ENCODE results near the gene TSPAN15. TPM values are rescaled to one million over a fixed set of nuclear protein-coding genes. Genes with fewer than 3 reads are reported as not detected.
"Not testable (repeated sequence)": the region's sequence is repeated elsewhere in the genome, so short reads cannot be mapped to it uniquely, and the experiment has no call there.

The TSPAN15 gene
- total and polyA plus RNA-seq, 4 experiments from 2014 or later = 2.4 to 18.1 (median 9.4) TPM

- intact Hi-C loops (cut with micrococcal nuclease) = loop anchor here (1.0 to 5.0 kb wide), 4 partner anchors 124 to 397 kb away; partner anchors contain the start of gene COL13A1
- H3K4me1 ChIP-seq (ENCODE audit: insufficient read depth, low read length) = no peaks in the 10 kb centered on the region
- ChIA-PET POLR2A (ENCODE audit: partially characterized antibody) (interaction anchor here (1.0 to 1.9 kb wide), 3 partner anchors 121 to 127 kb away, joined by 3 to 10 read pairs (median 3); no protein-coding TSS in a partner anchor), CTCF (ENCODE audit: partially characterized antibody) (interaction anchor here (0.8 to 7.9 kb wide), 38 partner anchors 9 to 444 kb away, joined by 3 to 338 read pairs (median 5); partner anchors contain the start of gene NEUROG3)
- H3K9me3 ChIP-seq (ENCODE audit: control insufficient read depth in 1 of 2, low read length in 2 of 2) = no peaks in the 10 kb centered on the region
- no peak overlapping the region for H3K4me3 ChIP-seq (ENCODE audit: low read length in 2 of 2)
- H3K27ac Mint-ChIP-seq = no peak overlapping the region
- no peak overlapping the region for H3K4me3 Mint-ChIP-seq
- peaks cover 0 to 3% of the 10 kb centered on the region in 2 donors for H3K36me3 Mint-ChIP-seq
- no peaks in the 10 kb centered on the region for H3K36me3 ChIP-seq (ENCODE audit: insufficient read depth, low read length)
- no peak overlapping the region for H3K27ac ChIP-seq (ENCODE audit: low read depth, low read length)
- H3K9me3 Mint-ChIP-seq = no peaks in the 10 kb centered on the region
- H3K27me3 Mint-ChIP-seq = peaks cover 2 to 6% of the 10 kb centered on the region in 2 donors
- DNase-seq = peak; percentile 65 to 78 (median 74)
- no peaks in the 10 kb centered on the region for H3K4me1 Mint-ChIP-seq
- no peaks in the 10 kb centered on the region for H3K27me3 ChIP-seq (ENCODE audit: insufficient read depth, low read length)
These were observed 64.5 kb downstream of the TSPAN15 start for GRCh38 chr10:69515699-69516259.

GRCh38 chr10:69516316-69516715 lies 65.1 kb downstream of the TSPAN15 start:
- Mint-ChIP-seq H3K27ac (no peak overlapping the region), H3K4me3 (no peak overlapping the region), H3K4me1 (no peaks in the 10 kb centered on the region), H3K27me3 (peaks cover 2 to 6% of the 10 kb centered on the region in 2 donors), H3K9me3 (no peaks in the 10 kb centered on the region), H3K36me3 (peaks cover 0 to 3% of the 10 kb centered on the region in 2 donors)
- ChIA-PET POLR2A (ENCODE audit: partially characterized antibody) (interaction anchor here (1.2 to 1.9 kb wide), 2 partner anchors 121 to 124 kb away, joined by 3 to 10 read pairs; no protein-coding TSS in a partner anchor), CTCF (ENCODE audit: partially characterized antibody) (interaction anchor here (1.1 to 7.9 kb wide), 12 partner anchors 9 to 396 kb away, joined by 3 to 338 read pairs (median 12); no protein-coding TSS in a partner anchor)
- no peaks in the 10 kb centered on the region for H3K9me3 ChIP-seq (ENCODE audit: control insufficient read depth in 1 of 2, low read length in 2 of 2)
- H3K36me3 ChIP-seq (ENCODE audit: insufficient read depth, low read length) = no peaks in the 10 kb centered on the region
- H3K27ac ChIP-seq (ENCODE audit: low read depth, low read length) = no peak overlapping the region
- no peak overlapping the region for H3K4me3 ChIP-seq (ENCODE audit: low read length in 2 of 2)
- DNase-seq = peak in 2 of 5 donors; percentile 12 to 21
- H3K4me1 ChIP-seq (ENCODE audit: insufficient read depth, low read length) = no peaks in the 10 kb centered on the region
- intact Hi-C loops (cut with micrococcal nuclease) = loop anchor here (5.0 kb wide), 1 partner anchor 396 kb away; no protein-coding TSS in a partner anchor
- no peaks in the 10 kb centered on the region for H3K27me3 ChIP-seq (ENCODE audit: insufficient read depth, low read length)

GRCh38 chr10:69516796-69517195 lies 65.5 kb downstream of the TSPAN15 start:
- Mint-ChIP-seq H3K4me3 (no peak overlapping the region), H3K36me3 (peaks cover 0 to 3% of the 10 kb centered on the region in 2 donors), H3K27ac (peak overlapping the region in 1 of 7 donors; percentile 47), H3K9me3 (no peaks in the 10 kb centered on the region), H3K27me3 (peaks cover 5 to 6% of the 10 kb centered on the region in 2 donors), H3K4me1 (no peaks in the 10 kb centered on the region)
- Histone ChIP-seq H3K9me3 (ENCODE audit: control insufficient read depth in 1 of 2, low read length in 2 of 2) (no peaks in the 10 kb centered on the region), H3K4me1 (ENCODE audit: insufficient read depth, low read length) (no peaks in the 10 kb centered on the region), H3K27me3 (ENCODE audit: insufficient read depth, low read length) (no peaks in the 10 kb centered on the region), H3K4me3 (ENCODE audit: low read length in 2 of 2) (no peak overlapping the region), H3K27ac (ENCODE audit: low read depth, low read length) (no peak overlapping the region), H3K36me3 (ENCODE audit: insufficient read depth, low read length) (no peaks in the 10 kb centered on the region)
- ChIA-PET CTCF (ENCODE audit: partially characterized antibody) (interaction anchor here (1.1 to 7.9 kb wide), 5 partner anchors 99 to 199 kb away, joined by 3 to 338 read pairs (median 6); no protein-coding TSS in a partner anchor), POLR2A (ENCODE audit: partially characterized antibody) (interaction anchor here (1.1 kb wide), 1 partner anchor 108 kb away, joined by 4 read pairs; no protein-coding TSS in a partner anchor)
- DNase-seq = no peak
- intact Hi-C loops (cut with micrococcal nuclease) = loop anchor here (5.0 kb wide), 1 partner anchor 396 kb away; no protein-coding TSS in a partner anchor

GRCh38 chr10:69517271-69517848 lies 66.1 kb downstream of the TSPAN15 start:
- peaks cover 0 to 3% of the 10 kb centered on the region in 2 donors for H3K36me3 Mint-ChIP-seq
- H3K4me1 Mint-ChIP-seq = no peaks in the 10 kb centered on the region
- Histone ChIP-seq H3K4me1 (ENCODE audit: insufficient read depth, low read length) (no peaks in the 10 kb centered on the region), H3K27ac (ENCODE audit: low read depth, low read length) (no peak overlapping the region), H3K4me3 (ENCODE audit: low read length in 2 of 2) (no peak overlapping the region), H3K27me3 (ENCODE audit: insufficient read depth, low read length) (no peaks in the 10 kb centered on the region), H3K36me3 (ENCODE audit: insufficient read depth, low read length) (no peaks in the 10 kb centered on the region), H3K9me3 (ENCODE audit: control insufficient read depth in 1 of 2, low read length in 2 of 2) (no peaks in the 10 kb centered on the region)
- DNase-seq = no peak
- H3K27ac Mint-ChIP-seq = no peak overlapping the region
- POLR2A ChIA-PET (ENCODE audit: partially characterized antibody) = interaction anchor here (1.1 kb wide), 1 partner anchor 109 kb away, joined by 4 read pairs; no protein-coding TSS in a partner anchor
- intact Hi-C loops (cut with micrococcal nuclease) = loop anchor here (5.0 kb wide), 1 partner anchor 395 kb away; no protein-coding TSS in a partner anchor
- H3K9me3 Mint-ChIP-seq = no peaks in the 10 kb centered on the region
- CTCF ChIA-PET (ENCODE audit: partially characterized antibody) = interaction anchor here (0.6 to 7.9 kb wide), 4 partner anchors 11 to 130 kb away, joined by 3 to 338 read pairs (median 4); no protein-coding TSS in a partner anchor
- H3K27me3 Mint-ChIP-seq = peaks cover 5 to 6% of the 10 kb centered on the region in 2 donors
- no peak overlapping the region for H3K4me3 Mint-ChIP-seq

GRCh38 chr10:69527961-69528360 lies 76.7 kb downstream of the TSPAN15 start:
- Mint-ChIP-seq H3K27me3 (peaks cover 2 to 6% of the 10 kb centered on the region in 2 donors), H3K9me3 (peaks cover 0 to 8% (median 4%) of the 10 kb centered on the region in 8 donors), H3K4me1 (no peaks in the 10 kb centered on the region), H3K4me3 (no peak overlapping the region), H3K36me3 (peaks cover 0 to 6% of the 10 kb centered on the region in 2 donors), H3K27ac (no peak overlapping the region)
- no peaks in the 10 kb centered on the region for H3K9me3 ChIP-seq (ENCODE audit: control insufficient read depth in 1 of 2, low read length in 2 of 2)
- H3K27ac ChIP-seq (ENCODE audit: low read depth, low read length) = no peak overlapping the region
- no peaks in the 10 kb centered on the region for H3K27me3 ChIP-seq (ENCODE audit: insufficient read depth, low read length)
- POLR2A ChIA-PET (ENCODE audit: partially characterized antibody) = no interaction called here
- no peaks in the 10 kb centered on the region for H3K36me3 ChIP-seq (ENCODE audit: insufficient read depth, low read length)
- intact Hi-C loops (cut with micrococcal nuclease) = no loop called here
- no peak for DNase-seq
- CTCF ChIA-PET (ENCODE audit: partially characterized antibody) = interaction anchor here (0.6 to 3.1 kb wide), 4 partner anchors 9 to 54 kb away, joined by 3 to 13 read pairs (median 4); no protein-coding TSS in a partner anchor
- H3K4me1 ChIP-seq (ENCODE audit: insufficient read depth, low read length) = no peaks in the 10 kb centered on the region
- no peak overlapping the region for H3K4me3 ChIP-seq (ENCODE audit: low read length in 2 of 2)

- H3K9me3 ChIP-seq (ENCODE audit: control insufficient read depth in 1 of 2, low read length in 2 of 2) = no peaks in the 10 kb centered on the region
- ChIA-PET CTCF (ENCODE audit: partially characterized antibody) (no interaction called here), POLR2A (ENCODE audit: partially characterized antibody) (no interaction called here)
- intact Hi-C loops (cut with micrococcal nuclease) = no loop called here
- H3K27me3 ChIP-seq (ENCODE audit: insufficient read depth, low read length) = no peaks in the 10 kb centered on the region
- Mint-ChIP-seq H3K9me3 (peaks cover 3 to 28% (median 15%) of the 10 kb centered on the region in 8 donors), H3K4me1 (no peaks in the 10 kb centered on the region), H3K27me3 (peaks cover 4 to 7% of the 10 kb centered on the region in 2 donors), H3K27ac (no peak overlapping the region), H3K36me3 (peaks cover 0 to 7% of the 10 kb centered on the region in 2 donors), H3K4me3 (no peak overlapping the region)
- no peak for DNase-seq
- H3K36me3 ChIP-seq (ENCODE audit: insufficient read depth, low read length) = no peaks in the 10 kb centered on the region
- H3K27ac ChIP-seq (ENCODE audit: low read depth, low read length) = no peak overlapping the region
- no peak overlapping the region for H3K4me3 ChIP-seq (ENCODE audit: low read length in 2 of 2)
- no peaks in the 10 kb centered on the region for H3K4me1 ChIP-seq (ENCODE audit: insufficient read depth, low read length)
These were observed 82.4 kb downstream of the TSPAN15 start for GRCh38 chr10:69533658-69534057.

GRCh38 chr10:69536521-69536920 lies 85.3 kb downstream of the TSPAN15 start:
- H3K36me3 ChIP-seq (ENCODE audit: insufficient read depth, low read length); H3K4me1 ChIP-seq (ENCODE audit: insufficient read depth, low read length); H3K4me3 ChIP-seq (ENCODE audit: low read length in 2 of 2); H3K27ac Mint-ChIP-seq; H3K27me3 Mint-ChIP-seq; CTCF ChIA-PET (ENCODE audit: partially characterized antibody); H3K9me3 ChIP-seq (ENCODE audit: control insufficient read depth in 1 of 2, low read length in 2 of 2); POLR2A ChIA-PET (ENCODE audit: partially characterized antibody); H3K4me1 Mint-ChIP-seq; H3K27me3 ChIP-seq (ENCODE audit: insufficient read depth, low read length); intact Hi-C loops (cut with micrococcal nuclease); H3K4me3 Mint-ChIP-seq; DNase-seq; H3K27ac ChIP-seq (ENCODE audit: low read depth, low read length): not testable (repeated sequence)
- peaks cover 0 to 17% of the 10 kb centered on the region in 2 donors for H3K36me3 Mint-ChIP-seq
- H3K9me3 Mint-ChIP-seq = peaks cover 3 to 39% (median 23%) of the 10 kb centered on the region in 8 donors
